GM23338 (cell line): ENCODE measurements around the gene MAMLD1. TPM values are rescaled to one million over a fixed set of nuclear protein-coding genes. Genes with fewer than 3 reads are reported as not detected.

Experiments used
- ATAC-seq: fragments of 200-7000 bp; cut with Tn5 transposase; 3 replicates; pipeline ENCODE4 v1.9.1; 2020
- DNase-seq: peaks from one replicate; pipeline ENCODE4 v3.0.0-alpha.2; 2015; ENCODE audit warnings: low spot score
- H2AFZ ChIP-seq: fragments of 200-600 bp; sonication (generic); 2 replicates; pipeline ENCODE4 v1.8.0; 2016; ENCODE audit warnings: antibody characterized with exemption, mild to moderate bottlenecking, moderate library complexity
- H3F3A ChIP-seq: fragments of 200-600 bp; sonication (generic); replicated peaks from 2 replicates; pipeline ENCODE4 v1.8.0; 2017; ENCODE audit warnings: antibody characterized with exemption, mixed run types, low read depth
- H3K27ac ChIP-seq: fragments of 200-600 bp; sonication (generic); 2 replicates; pipeline ENCODE4 v1.6.1; 2016; ENCODE audit warnings: low read depth
- H3K27me3 ChIP-seq: fragments of 200-600 bp; sonication (generic); 2 replicates; pipeline ENCODE4 v1.8.0; 2016; ENCODE audit warnings: mild to moderate bottlenecking, mixed run types, moderate library complexity; ENCODE audit not compliant: insufficient read depth
- H3K36me3 ChIP-seq: fragments of 200-600 bp; sonication (generic); 2 replicates; pipeline ENCODE4 v1.8.0; 2016; ENCODE audit warnings: mild to moderate bottlenecking; ENCODE audit not compliant: insufficient read depth
- H3K4me1 ChIP-seq: fragments of 200-600 bp; sonication (generic); 2 replicates; pipeline ENCODE4 v1.8.0; 2016; ENCODE audit warnings: mild to moderate bottlenecking, moderate library complexity; ENCODE audit not compliant: insufficient read depth
- H3K4me2 ChIP-seq: fragments of 200-600 bp; sonication (generic); 2 replicates; pipeline ENCODE4 v1.7.1; 2017; ENCODE audit warnings: mixed run types
- H3K4me3 ChIP-seq: fragments of 200-600 bp; sonication (generic); 2 replicates; pipeline ENCODE4 v1.6.1; 2016; ENCODE audit warnings: mixed run types
- H3K79me2 ChIP-seq: fragments of 200-600 bp; sonication (generic); replicated peaks from 2 replicates; pipeline ENCODE4 v1.8.0; 2017; ENCODE audit warnings: mild to moderate bottlenecking; ENCODE audit not compliant: insufficient read depth
- H3K9me2 ChIP-seq: fragments of 200-600 bp; sonication (generic); 2 replicates; pipeline ENCODE4 v1.8.0; 2017; ENCODE audit not compliant: insufficient read depth
- H4K20me1 ChIP-seq: fragments of 200-600 bp; sonication (generic); replicated peaks from 2 replicates; pipeline ENCODE4 v1.8.0; 2017; ENCODE audit warnings: mild to moderate bottlenecking; ENCODE audit not compliant: insufficient read depth
- H3K27ac Mint-ChIP-seq: 2 replicates; pipeline ENCODE4 v1.8.0; 2020; ENCODE audit warnings: inconsistent platforms, mild to moderate bottlenecking, moderate library complexity, mixed read lengths
- H3K27me3 Mint-ChIP-seq: 3 replicates; pipeline ENCODE4 v1.8.0; 2022; ENCODE audit warnings: low read depth, mild to moderate bottlenecking, moderate library complexity, mixed read lengths, inconsistent platforms; ENCODE audit not compliant: insufficient read depth, poor library complexity
- H3K36me3 Mint-ChIP-seq: 3 replicates; pipeline ENCODE4 v1.8.0; 2021; ENCODE audit warnings: low read depth, mild to moderate bottlenecking, inconsistent platforms, moderate library complexity, mixed read lengths
- H3K4me1 Mint-ChIP-seq: 3 replicates; pipeline ENCODE4 v1.8.0; 2020; ENCODE audit warnings: mild to moderate bottlenecking, inconsistent platforms, mixed read lengths
- H3K4me3 Mint-ChIP-seq: 3 replicates; pipeline ENCODE4 v1.8.0; 2021; ENCODE audit warnings: moderate library complexity, mild to moderate bottlenecking, inconsistent platforms, mixed read lengths
- H3K9me3 Mint-ChIP-seq: 3 replicates; pipeline ENCODE4 v1.8.0; 2020; ENCODE audit warnings: moderate library complexity, mild to moderate bottlenecking, inconsistent platforms, mixed read lengths
- CREB1 ChIP-seq: fragments of 250-450 bp; sonication (Bioruptor Pico); IDR thresholded peaks from 2 replicates; pipeline ENCODE4 v1.5.0; 2020; ENCODE audit warnings: low read depth, mild to moderate bottlenecking, moderate library complexity
- CTCF ChIP-seq, 2 experiments: fragments of 200-600 bp in 1 of 2; sonication (generic) in 1 of 2; conservative IDR thresholded peaks; 2 replicates each; pipeline versions ENCODE4 v1.5.1 to v1.6.1; 2016 to 2017; ENCODE audit warnings: antibody characterized with exemption in 2 of 2, low read depth in 2 of 2, mild to moderate bottlenecking in 2 of 2, moderate library complexity in 1 of 2
- ETS1 ChIP-seq: IDR thresholded peaks from 2 replicates; pipeline ENCODE4 v1.6.1; 2016; ENCODE audit warnings: antibody characterized with exemption
- EZH2 ChIP-seq: fragments of 200-600 bp; sonication (generic); IDR thresholded peaks from one replicate; pipeline ENCODE4 v1.8.0; 2017; ENCODE audit warnings: antibody characterized with exemption, mild to moderate bottlenecking, low read depth; ENCODE audit not compliant: unreplicated experiment
- EZH2phosphoT487 ChIP-seq: fragments of 200-600 bp; sonication (generic); IDR thresholded peaks from one replicate; pipeline ENCODE4 v1.8.1; 2018; ENCODE audit warnings: antibody characterized with exemption; ENCODE audit not compliant: unreplicated experiment
- JUNB ChIP-seq: IDR thresholded peaks from one replicate; pipeline ENCODE4 v1.6.1; 2016; ENCODE audit warnings: antibody characterized with exemption; ENCODE audit not compliant: unreplicated experiment
- NANOG ChIP-seq: IDR thresholded peaks from 2 replicates; pipeline ENCODE4 v1.6.1; 2016; ENCODE audit warnings: antibody characterized with exemption, borderline replicate concordance
- POLR2AphosphoS5 ChIP-seq: IDR thresholded peaks from 2 replicates; pipeline ENCODE4 v1.6.1; 2016; ENCODE audit warnings: antibody characterized with exemption, low read depth
- STAT1 ChIP-seq: IDR thresholded peaks from one replicate; pipeline ENCODE4 v1.6.1; 2016; ENCODE audit warnings: antibody characterized with exemption; ENCODE audit not compliant: unreplicated experiment
- ZNF114 ChIP-seq: fragments of 250-450 bp; sonication (Bioruptor Pico); IDR thresholded peaks from 2 replicates; pipeline ENCODE4 v1.5.0; 2020; ENCODE audit warnings: mild to moderate bottlenecking, moderate library complexity
- ZNF331 ChIP-seq: fragments of 250-450 bp; sonication (Bioruptor Pico); IDR thresholded peaks from 2 replicates; pipeline ENCODE4 v1.5.0; 2020; ENCODE audit warnings: low read depth, mild to moderate bottlenecking, moderate library complexity
- ZNF462 ChIP-seq: fragments of 250-450 bp; sonication (Bioruptor Pico); IDR thresholded peaks from 2 replicates; pipeline ENCODE4 v1.5.0; 2020; ENCODE audit warnings: mild to moderate bottlenecking, moderate library complexity
- polyA plus RNA-seq: library from polyadenylated mRNA; unstranded; fragments of >200 nt; fragmentation: Nextera tagmentation; extraction: Ambion mirVana; gene quantifications from 2 replicates; pipeline ENCODE4 v1.2.1, GENCODE V29; 2016
- total RNA-seq: library from RNA; depleted of rRNA; stranded (reverse); fragments of >200 nt; shearing (Covaris generic); gene quantifications from 2 replicates; pipeline ENCODE4 v1.2.3, GENCODE V29; 2014

The MAMLD1 gene
- total and polyA plus RNA-seq, 2 experiments from 2014 or later = 0.13 to 0.21 TPM

- Histone ChIP-seq H3K27me3 (no peaks in the 10 kb centered on the region), H3K4me3 (no peak overlapping the region), H2AFZ (no peak overlapping the region), H3K9me2 (no peaks in the 10 kb centered on the region), H3K79me2 (no peaks in the 10 kb centered on the region), H3F3A (no peaks in the 10 kb centered on the region), H3K27ac (no peak overlapping the region), H3K4me1 (no peaks in the 10 kb centered on the region), H3K4me2 (no peak overlapping the region), H4K20me1 (no peaks in the 10 kb centered on the region), H3K36me3 (no peaks in the 10 kb centered on the region)
- H3K4me1 Mint-ChIP-seq = peaks cover 4% of the 10 kb centered on the region; the same call in 2 of the 3 replicates
- no peak overlapping the region for H3K4me3 Mint-ChIP-seq
- H3K27me3 Mint-ChIP-seq = peaks cover 7% of the 10 kb centered on the region
- TF ChIP-seq ZNF462 = no peak
- TF ChIP-seq CTCF (conservative IDR thresholded peaks at IDR 0.05; ENCODE audit: low read depth in 2 of 2) = 0 out of 4 replicates have a peak, but pooled peaks of 1 of the 2 experiments have one; percentile 8
- DNase-seq (no peak), ATAC-seq (no peak)
- no peak overlapping the region for H3K27ac Mint-ChIP-seq
- no peaks in the 10 kb centered on the region for H3K36me3 Mint-ChIP-seq
- H3K9me3 Mint-ChIP-seq = peaks cover 7% of the 10 kb centered on the region; the same call in 2 of the 3 replicates
Measured at GRCh38 chrX:150324919-150325318, 38.2 kb upstream of the MAMLD1 start.

- no peak overlapping the region for H3K27ac Mint-ChIP-seq
- no peaks in the 10 kb centered on the region for H3K9me2 ChIP-seq
- no peaks in the 10 kb centered on the region for H3K27me3 ChIP-seq
- no peaks in the 10 kb centered on the region for H3K36me3 Mint-ChIP-seq
- ATAC-seq (no peak), DNase-seq (no peak)
- H4K20me1 ChIP-seq = no peaks in the 10 kb centered on the region
- H3K36me3 ChIP-seq = no peaks in the 10 kb centered on the region
- no peak overlapping the region for H2AFZ ChIP-seq
- peaks cover 7% of the 10 kb centered on the region for H3K27me3 Mint-ChIP-seq
- H3F3A ChIP-seq = no peaks in the 10 kb centered on the region
- H3K4me3 ChIP-seq = no peak overlapping the region
- no peak overlapping the region for H3K27ac ChIP-seq
- peaks cover 7% of the 10 kb centered on the region; the same call in 2 of the 3 replicates for H3K9me3 Mint-ChIP-seq
- H3K4me2 ChIP-seq = no peak overlapping the region
- H3K4me1 ChIP-seq = no peaks in the 10 kb centered on the region
- H3K79me2 ChIP-seq = no peaks in the 10 kb centered on the region
- H3K4me3 Mint-ChIP-seq = no peak overlapping the region
- peaks cover 4% of the 10 kb centered on the region; the same call in 2 of the 3 replicates for H3K4me1 Mint-ChIP-seq
- TF ChIP-seq ZNF114 (CRISPR knock-in tag) (no peak), ZNF331 (no peak), STAT1 (no peak), ETS1 (no peak), CREB1 (CRISPR knock-in tag) (no peak), JUNB (no peak), EZH2phosphoT487 (no peak), POLR2AphosphoS5 (no peak), NANOG (no peak), EZH2 (no peak)
Measured at GRCh38 chrX:150326541-150327247, 36.4 kb upstream of the MAMLD1 start.
